ENCODE measurements around the gene HAO2.

DNA sequence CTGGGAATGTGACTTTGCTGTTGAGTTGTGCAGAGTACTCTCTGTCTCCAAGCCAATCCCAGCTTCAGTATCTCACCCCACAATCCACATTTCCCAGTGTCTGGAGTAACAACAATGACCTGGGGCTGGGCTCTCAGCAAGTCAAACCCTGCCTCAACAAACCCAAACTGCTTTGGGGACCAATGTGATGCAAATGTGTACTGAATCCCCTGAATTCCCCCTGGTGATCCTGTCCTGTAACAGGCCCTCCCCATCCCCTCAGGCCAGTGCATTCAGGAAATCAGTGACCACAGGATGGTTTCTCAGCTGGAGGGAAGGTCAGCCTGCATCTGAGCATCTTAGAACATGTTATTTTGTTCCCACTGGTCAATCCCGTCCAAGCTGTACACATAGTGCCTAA lies 36.7 kb upstream of the HAO2 start:
- no peak for TF ChIP-seq POLR2A (IDR thresholded peaks at IDR 0.05)
- TF ChIP-seq, protein P1, sequence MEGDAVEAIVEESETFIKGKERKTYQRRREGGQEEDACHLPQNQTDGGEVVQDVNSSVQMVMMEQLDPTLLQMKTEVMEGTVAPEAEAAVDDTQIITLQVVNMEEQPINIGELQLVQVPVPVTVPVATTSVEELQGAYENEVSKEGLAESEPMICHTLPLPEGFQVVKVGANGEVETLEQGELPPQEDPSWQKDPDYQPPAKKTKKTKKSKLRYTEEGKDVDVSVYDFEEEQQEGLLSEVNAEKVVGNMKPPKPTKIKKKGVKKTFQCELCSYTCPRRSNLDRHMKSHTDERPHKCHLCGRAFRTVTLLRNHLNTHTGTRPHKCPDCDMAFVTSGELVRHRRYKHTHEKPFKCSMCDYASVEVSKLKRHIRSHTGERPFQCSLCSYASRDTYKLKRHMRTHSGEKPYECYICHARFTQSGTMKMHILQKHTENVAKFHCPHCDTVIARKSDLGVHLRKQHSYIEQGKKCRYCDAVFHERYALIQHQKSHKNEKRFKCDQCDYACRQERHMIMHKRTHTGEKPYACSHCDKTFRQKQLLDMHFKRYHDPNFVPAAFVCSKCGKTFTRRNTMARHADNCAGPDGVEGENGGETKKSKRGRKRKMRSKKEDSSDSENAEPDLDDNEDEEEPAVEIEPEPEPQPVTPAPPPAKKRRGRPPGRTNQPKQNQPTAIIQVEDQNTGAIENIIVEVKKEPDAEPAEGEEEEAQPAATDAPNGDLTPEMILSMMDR (IDR thresholded peaks at IDR 0.05) = no peak

Data from lower leg skin (tissue), 3 donors.